IMR-90 (cell line): ENCODE measurements around the gene B4GALT7.

Experiments
- BHLHE40 ChIP-seq: fragments of 150-350 bp; IDR thresholded peaks from 2 replicates; pipeline ENCODE4 v1.6.1; 2016; ENCODE audit warnings: mild to moderate bottlenecking, low read depth, low read length
- CEBPB ChIP-seq: IDR thresholded peaks from 2 replicates; pipeline ENCODE4 v1.6.1; 2012; ENCODE audit warnings: low read depth, low read length, improper control_type of control experiment
- MAZ ChIP-seq: IDR thresholded peaks from 2 replicates; pipeline ENCODE4 v1.6.1; 2012; ENCODE audit warnings: low read depth, mild to moderate bottlenecking, low read length, improper control_type of control experiment, moderate library complexity, borderline replicate concordance
- NFE2L2 ChIP-seq: fragments of 150-350 bp; IDR thresholded peaks from 2 replicates; pipeline ENCODE4 v1.6.1; 2016; ENCODE audit warnings: low read depth, mild to moderate bottlenecking, low read length
- POLR2A ChIP-seq: IDR thresholded peaks from 2 replicates; pipeline ENCODE4 v1.6.1; 2012; ENCODE audit warnings: mild to moderate bottlenecking, low read depth, low read length
- RAD21 ChIP-seq: IDR thresholded peaks from 2 replicates; pipeline ENCODE4 v1.6.1; 2012; ENCODE audit warnings: low read length, improper control_type of control experiment
- RFX5 ChIP-seq: IDR thresholded peaks from 2 replicates; pipeline ENCODE4 v1.8.0; 2012; ENCODE audit warnings: low read depth, mild to moderate bottlenecking, low read length, moderate library complexity
- TF ChIP-seq, protein P1 (sequence below): conservative IDR thresholded peaks from 2 replicates; pipeline ENCODE4 v1.5.1; 2012; ENCODE audit warnings: mild to moderate bottlenecking, low read depth, low read length, improper control_type of control experiment

DNA sequence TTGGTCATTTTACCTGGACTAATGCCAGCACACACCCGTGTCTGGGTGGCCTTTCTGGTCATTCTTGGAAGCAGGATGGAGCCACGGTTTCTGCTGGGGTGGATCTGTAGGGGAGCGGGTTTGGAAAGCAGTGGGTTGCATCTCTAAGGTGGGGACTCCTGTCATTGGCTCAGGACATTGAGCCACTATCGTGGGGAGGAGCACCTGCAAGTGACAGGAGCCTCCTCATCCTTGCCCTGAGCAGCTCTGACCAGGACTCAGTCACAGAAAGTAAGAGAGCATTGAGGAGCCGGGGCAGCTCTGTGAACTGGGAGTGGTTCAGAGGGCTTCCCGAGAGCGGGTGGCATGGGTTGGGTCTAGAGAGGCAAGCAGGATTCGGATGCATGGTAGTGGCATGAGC, 3.7 kb downstream of the B4GALT7 start:
- TF ChIP-seq POLR2A (no peak), MAZ (no peak), RAD21 (no peak), NFE2L2 (no peak), RFX5 (no peak), BHLHE40 (no peak), CEBPB (no peak)
- TF ChIP-seq, protein P1, sequence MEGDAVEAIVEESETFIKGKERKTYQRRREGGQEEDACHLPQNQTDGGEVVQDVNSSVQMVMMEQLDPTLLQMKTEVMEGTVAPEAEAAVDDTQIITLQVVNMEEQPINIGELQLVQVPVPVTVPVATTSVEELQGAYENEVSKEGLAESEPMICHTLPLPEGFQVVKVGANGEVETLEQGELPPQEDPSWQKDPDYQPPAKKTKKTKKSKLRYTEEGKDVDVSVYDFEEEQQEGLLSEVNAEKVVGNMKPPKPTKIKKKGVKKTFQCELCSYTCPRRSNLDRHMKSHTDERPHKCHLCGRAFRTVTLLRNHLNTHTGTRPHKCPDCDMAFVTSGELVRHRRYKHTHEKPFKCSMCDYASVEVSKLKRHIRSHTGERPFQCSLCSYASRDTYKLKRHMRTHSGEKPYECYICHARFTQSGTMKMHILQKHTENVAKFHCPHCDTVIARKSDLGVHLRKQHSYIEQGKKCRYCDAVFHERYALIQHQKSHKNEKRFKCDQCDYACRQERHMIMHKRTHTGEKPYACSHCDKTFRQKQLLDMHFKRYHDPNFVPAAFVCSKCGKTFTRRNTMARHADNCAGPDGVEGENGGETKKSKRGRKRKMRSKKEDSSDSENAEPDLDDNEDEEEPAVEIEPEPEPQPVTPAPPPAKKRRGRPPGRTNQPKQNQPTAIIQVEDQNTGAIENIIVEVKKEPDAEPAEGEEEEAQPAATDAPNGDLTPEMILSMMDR = no peak
